ENCODE results near the gene LCN9. TPM values are rescaled to one million over a fixed set of nuclear protein-coding genes. Genes with fewer than 3 reads are reported as not detected.

Gene LCN9
- total and polyA plus RNA-seq, 9 of the 15 experiments (the other 6 are each of a cell fraction or from before 2014, with no cell fraction given): not detected

- POLR2A ChIA-PET: interaction anchor here (0.5 to 0.7 kb wide), 2 partner anchors 69 to 375 kb away, joined by 3 to 4 read pairs; no protein-coding TSS in a partner anchor
- Histone ChIP-seq H3K9me1 (ENCODE audit: control insufficient read depth, insufficient read depth, low read length) (peaks cover 3% of the 10 kb centered on the region), H4K20me1 (replicated peaks; ENCODE audit: control insufficient read depth, insufficient read depth, low read length) (peaks cover 4% of the 10 kb centered on the region; the same call in 1 of the 2 replicates), H3K4me1 (replicated peaks in 1 of 2; ENCODE audit: control insufficient read depth in 2 of 2, insufficient read depth in 2 of 2, low read length in 2 of 2) (peaks cover 0 to 7% of the 10 kb centered on the region in 2 experiments; a peak in 3 of 5 replicates), H3K27ac (ENCODE audit: extremely low read depth, low read depth, low read length) (no peak overlapping the region), H3K79me2 (ENCODE audit: control insufficient read depth, insufficient read depth, low read length) (no peaks in the 10 kb centered on the region), H3K4me2 (ENCODE audit: insufficient read depth, low read length) (no peak overlapping the region), H2AFZ (ENCODE audit: low read depth, low read length) (no peak overlapping the region), H3K9me3 (replicated peaks; ENCODE audit: control insufficient read depth, insufficient read depth, low read depth, low read length) (no peaks in the 10 kb centered on the region), H3K36me3 (ENCODE audit: control insufficient read depth, insufficient read depth, low read length) (no peaks in the 10 kb centered on the region), H3K27me3 (ENCODE audit: control insufficient read depth in 2 of 2, insufficient read depth in 2 of 2, low read length in 2 of 2) (peaks cover 27 to 60% of the 10 kb centered on the region in 2 experiments), H3K4me3 (no peak overlapping the region), H3K9ac (ENCODE audit: insufficient read depth in 1 of 2, low read depth in 2 of 2, low read length in 2 of 2) (no peak overlapping the region)
- in situ Hi-C loops (cut with MboI) (no loop called here), intact Hi-C loops (cut with micrococcal nuclease) (no loop called here)
- ATAC-seq (no peak), DNase-seq (ENCODE audit: extremely low read depth in 1 of 4, low spot score in 3 of 4) (no peak), FAIRE-seq (no peak)
- TF ChIP-seq ZBTB9 (CRISPR knock-in tag; IDR thresholded peaks at IDR 0.05) (peak; percentile 63; the same call in 1 of the 2 replicates), ZBTB33 (CRISPR knock-in tag; IDR thresholded peaks at IDR 0.05) (no peak)
- CTCF ChIA-PET (ENCODE audit: low intra/inter-chr PET ratio): no interaction called here
- BruUV-seq (replicated peaks): no TSS peak
- WGBS (ENCODE audit: insufficient coverage, low coverage, missing lambda C conversion rate): 5% methylated on average over 15 of the region's 20 CpGs
Observed at GRCh38 chr9:135678236-135679017, 15.3 kb downstream of the LCN9 start.

Data from K562 (cell line).